K562 (cell line): ENCODE measurements around the gene CSNK2A1. TPM values are rescaled to one million over a fixed set of nuclear protein-coding genes. Genes with fewer than 3 reads are reported as not detected.

Source experiments
- ATAC-seq: fragments of 200-7000 bp; cut with Tn5 transposase; 3 replicates; pipeline ENCODE4 v1.9.1; 2020; ENCODE audit warnings: moderate library complexity
- BruUV-seq: library from RNA; stranded (reverse); fragments of 400-500 nt; replicated peaks from 2 replicates; lab custom pipeline; 2021; lab: Mats Ljungman, UMichigan
- CTCF ChIA-PET: fragments of 300-600 bp; formaldehyde crosslinking; extraction: SDS; loops from one replicate; lab custom pipeline; 2021; ENCODE audit warnings: low intra/inter-chr PET ratio; lab: Yijun Ruan, JAX
- POLR2A ChIA-PET: fragments of 300-600, 350-650 bp; sonication (Branson Sonifier 250); formaldehyde crosslinking; extraction: SDS; loops from one replicate; lab custom pipeline; 2021; ENCODE audit warnings: antibody characterized with exemption, inconsistent platforms; lab: Yijun Ruan, JAX
- DNase-seq, 4 experiments: peaks; one replicate each; pipeline versions ENCODE4 v3.0.0 to v3.0.0-alpha.2; 2011 to 2018; ENCODE audit warnings: low spot score in 3 of 4, mixed read lengths in 3 of 4; ENCODE audit errors: extremely low read depth in 1 of 4
- FAIRE-seq: peaks from 2 replicates; lab custom pipeline; 2011; peaks lifted over from hg19 to GRCh38; lab: Jason Lieb, UNC
- H2AFZ ChIP-seq: 2 replicates; pipeline ENCODE4 v1.6.0; 2011; ENCODE audit warnings: low read depth, low read length, control low read depth, inconsistent platforms
- H3K27ac ChIP-seq: fragments of 200-600 bp; 3 replicates; pipeline ENCODE4 v1.8.0; 2011; ENCODE audit warnings: low read depth, mild to moderate bottlenecking, control low read depth, inconsistent platforms, low read length, moderate library complexity, mixed read lengths; ENCODE audit errors: extremely low read depth
- H3K27me3 ChIP-seq, 2 experiments: fragments of 300-600 bp in 1 of 2; 2 replicates in 1 of 2; 3 replicates in 1 of 2; pipeline versions ENCODE4 v1.6.0 to v1.8.0; 2011; ENCODE audit warnings: inconsistent platforms in 2 of 2, low read length in 2 of 2, mild to moderate bottlenecking in 1 of 2, mixed read lengths in 1 of 2, moderate library complexity in 1 of 2; ENCODE audit not compliant: control insufficient read depth in 2 of 2, insufficient read depth in 2 of 2
- H3K36me3 ChIP-seq: fragments of 300-600 bp; 3 replicates; pipeline ENCODE4 v1.8.0; 2011; ENCODE audit warnings: mild to moderate bottlenecking, low read length, inconsistent platforms; ENCODE audit not compliant: control insufficient read depth, insufficient read depth
- H3K4me1 ChIP-seq, 2 experiments: fragments of 200-600 bp in 1 of 2; replicated peaks in 1 of 2; 2 replicates in 1 of 2; 3 replicates in 1 of 2; pipeline versions ENCODE4 v1.5.1 to v1.8.0; 2011; ENCODE audit warnings: inconsistent platforms in 2 of 2, low read length in 2 of 2, mild to moderate bottlenecking in 1 of 2, mixed read lengths in 1 of 2, moderate library complexity in 1 of 2; ENCODE audit not compliant: control insufficient read depth in 2 of 2, insufficient read depth in 2 of 2
- H3K4me2 ChIP-seq: 2 replicates; pipeline ENCODE4 v1.6.1; 2011; ENCODE audit warnings: low read length, control low read depth, inconsistent platforms, mixed read lengths; ENCODE audit not compliant: insufficient read depth
- H3K4me3 ChIP-seq: fragments of 200-600 bp; sonication (generic), shearing (Covaris generic); 2 replicates; pipeline ENCODE4 v1.5.1; 2016; ENCODE audit warnings: control low read depth, inconsistent platforms
- H3K79me2 ChIP-seq: fragments of 200-600 bp; 3 replicates; pipeline ENCODE4 v1.8.0; 2011; ENCODE audit warnings: low read length, inconsistent platforms; ENCODE audit not compliant: control insufficient read depth, insufficient read depth
- H3K9ac ChIP-seq, 2 experiments: 2 replicates each; pipeline versions ENCODE4 v1.6.0 to v1.6.1; 2011; ENCODE audit warnings: low read depth in 2 of 2, low read length in 2 of 2, control low read depth in 1 of 2, inconsistent platforms in 1 of 2, mild to moderate bottlenecking in 1 of 2, mixed read lengths in 1 of 2; ENCODE audit not compliant: insufficient read depth in 1 of 2
- H3K9me1 ChIP-seq: one replicate; pipeline ENCODE4 v1.6.0; 2011; ENCODE audit warnings: inconsistent platforms, mild to moderate bottlenecking, low read length, moderate library complexity; ENCODE audit not compliant: control insufficient read depth, insufficient read depth
- H3K9me3 ChIP-seq: replicated peaks from 2 replicates; pipeline ENCODE4 v1.5.1; 2011; ENCODE audit warnings: low read depth, low read length, inconsistent platforms; ENCODE audit not compliant: control insufficient read depth, insufficient read depth
- H4K20me1 ChIP-seq: replicated peaks from 2 replicates; pipeline ENCODE4 v1.6.1; 2011; ENCODE audit warnings: low read length, inconsistent platforms, mixed read lengths; ENCODE audit not compliant: control insufficient read depth, insufficient read depth
- BHLHE40 ChIP-seq: IDR thresholded peaks from 2 replicates; pipeline ENCODE4 v1.6.1; 2011; ENCODE audit warnings: low read length, improper control_type of control experiment
- CCAR2 ChIP-seq: fragments of 200-400 bp; formaldehyde crosslinking; IDR thresholded peaks from 2 replicates; pipeline ENCODE4 v1.6.1; 2017; ENCODE audit warnings: mild to moderate bottlenecking, low read depth, low read length
- CREB3L1 ChIP-seq: fragments of 450-650 bp; IDR thresholded peaks from 2 replicates; pipeline ENCODE4 v1.6.1; 2014; ENCODE audit warnings: low read depth, mild to moderate bottlenecking, moderate library complexity, borderline replicate concordance
- ESRRA ChIP-seq: fragments of 450-650 bp; IDR thresholded peaks from 2 replicates; pipeline ENCODE4 v1.6.1; 2014; ENCODE audit warnings: low read depth, mild to moderate bottlenecking, moderate library complexity, borderline replicate concordance
- FOS ChIP-seq: IDR thresholded peaks from 3 replicates; pipeline ENCODE4 v1.6.1; 2011; ENCODE audit not compliant: insufficient read length; ENCODE audit errors: extremely low read depth
- FOXO4 ChIP-seq: fragments of 450-650 bp; formaldehyde crosslinking; IDR thresholded peaks from 2 replicates; pipeline ENCODE4 v1.4.0; 2020; ENCODE audit warnings: mild to moderate bottlenecking, moderate library complexity
- KLF13 ChIP-seq: fragments of 450-650 bp; IDR thresholded peaks from 2 replicates; pipeline ENCODE4 v1.6.1; 2016; ENCODE audit warnings: missing genetic modification characterization, low read depth, mild to moderate bottlenecking, missing compliant biosample characterization, moderate library complexity, borderline replicate concordance
- PHF8 ChIP-seq: fragments of 200-600 bp; sonication (generic); IDR thresholded peaks from 2 replicates; pipeline ENCODE4 v1.6.1; 2012; ENCODE audit warnings: mixed run types, mild to moderate bottlenecking, inconsistent platforms, low read length, moderate library complexity, borderline replicate concordance
- PYGO2 ChIP-seq: fragments of 450-650 bp; IDR thresholded peaks from 2 replicates; pipeline ENCODE4 v1.6.1; 2016; ENCODE audit warnings: mild to moderate bottlenecking, missing genetic modification characterization, moderate library complexity, missing compliant biosample characterization
- TAF9B ChIP-seq: fragments of 450-650 bp; IDR thresholded peaks from 2 replicates; pipeline ENCODE4 v1.6.1; 2018; ENCODE audit warnings: mild to moderate bottlenecking; ENCODE audit not compliant: partially characterized antibody
- ZNF143 ChIP-seq: sonication (generic); formaldehyde crosslinking; IDR thresholded peaks from 2 replicates; pipeline ENCODE4 v1.9.0; 2022; ENCODE audit warnings: mild to moderate bottlenecking, missing genetic modification reagents
- ZNF253 ChIP-seq: fragments of 250-450 bp; sonication (Bioruptor Pico); conservative IDR thresholded peaks from 2 replicates; pipeline ENCODE4 v1.6.1; 2021; ENCODE audit warnings: mild to moderate bottlenecking
- ZNF277 ChIP-seq: fragments of 250-450 bp; sonication (Bioruptor Pico); IDR thresholded peaks from 2 replicates; pipeline ENCODE4 v1.8.0; 2022; ENCODE audit warnings: inconsistent platforms, mild to moderate bottlenecking, moderate library complexity, borderline replicate concordance
- WGBS: fragments of 100-300 bp; shearing (Covaris generic); methylation state at CpG from one replicate; pipeline ENCODE4 v1.1.6; 2016; ENCODE audit warnings: low coverage, mixed read lengths; ENCODE audit not compliant: insufficient coverage; ENCODE audit errors: missing lambda C conversion rate; 5-methylcytosine and 5-hydroxymethylcytosine counted together
- in situ Hi-C: fragments of 300-500 bp; cut with MboI; formaldehyde crosslinking; loops from 4 replicates; pipeline ENCODE4 v1.15.0; 2018; ENCODE audit warnings: inconsistent platforms, mixed read lengths
- intact Hi-C: fragments of 100-400 bp; cut with micrococcal nuclease; formaldehyde crosslinking; loops from 2 replicates; pipeline ENCODE4 v1.14.2; 2022
- polyA plus RNA-seq, 8 experiments: library from polyadenylated mRNA; depleted of rRNA in 4 of 8; stranded (reverse) in 5 of 8; unstranded in 3 of 8; fragments of >200 nt; fragmentation: Nextera tagmentation in 2 of 8; fragmentation: Illumina TruSeq in 1 of 8; extraction: Ambion mirVana in 2 of 8; extraction: Trizol in 1 of 8; gene quantifications; 2 replicates each; pipeline versions ENCODE4 v1.2.1 to v1.2.3, GENCODE V29; 2011 to 2014; ENCODE audit warnings: inconsistent platforms in 1 of 8, missing spikeins in 1 of 8
- total RNA-seq, 7 experiments: library from RNA; depleted of rRNA in 6 of 7; stranded (reverse); fragments of >200 nt in 6 of 7; fragmentation: Illumina TruSeq in 2 of 7; extraction: Trizol in 2 of 7; gene quantifications; 2 replicates each; pipeline versions ENCODE4 v1.2.1 to v1.2.3, GENCODE V29; 2011 to 2021; ENCODE audit warnings: low replicate concordance in 1 of 7

The CSNK2A1 gene
- total and polyA plus RNA-seq, 9 of the 15 experiments (the other 6 are each of a cell fraction or from before 2014, with no cell fraction given), result 71.0 to 251 (median 103) TPM

- H3K4me1 ChIP-seq, result no peaks in the 10 kb centered on the region
- no peak overlapping the region for H3K4me2 ChIP-seq
- no peak for TF ChIP-seq PYGO2 (tag)
- no peak for TF ChIP-seq ESRRA
- TF ChIP-seq KLF13 (tag), result no peak
- no peak for TF ChIP-seq TAF9B
- no peak for TF ChIP-seq BHLHE40
- TF ChIP-seq ZNF253 (CRISPR knock-in tag), result no peak
- no peak for TF ChIP-seq ZNF277 (CRISPR knock-in tag)
- no peak for TF ChIP-seq FOS
- TF ChIP-seq CCAR2, result no peak
- no peak for TF ChIP-seq CREB3L1
- TF ChIP-seq ZNF143 (CRISPR knock-in tag), result no peak
- no peak for TF ChIP-seq PHF8
- no peak for TF ChIP-seq FOXO4
- no peak for ATAC-seq
- ChIA-PET CTCF (no interaction called here), POLR2A (no interaction called here)
- FAIRE-seq, result no peak
- intact Hi-C loops (no loop called here), in situ Hi-C loops (no loop called here)
- H3K79me2 ChIP-seq, result no peaks in the 10 kb centered on the region
- no TSS peak for BruUV-seq
- no peak overlapping the region for H3K9ac ChIP-seq
- no peaks in the 10 kb centered on the region for H3K27me3 ChIP-seq
- no peaks in the 10 kb centered on the region for H4K20me1 ChIP-seq
- no peaks in the 10 kb centered on the region for H3K9me1 ChIP-seq
- WGBS, result 52% methylated on average over 9 of the region's 9 CpGs
- H3K27ac ChIP-seq, result no peak overlapping the region
- no peak overlapping the region for H2AFZ ChIP-seq
- no peaks in the 10 kb centered on the region for H3K9me3 ChIP-seq
- H3K4me3 ChIP-seq, result no peak overlapping the region
- DNase-seq, result no peak
- peaks cover 95% of the 10 kb centered on the region for H3K36me3 ChIP-seq
Measured at GRCh38 chr20:483815-484644, 59.6 kb downstream of the CSNK2A1 start.
